ENCODE measurements around the gene CYP2C9.
"Not testable (repeated sequence)": the region's sequence is repeated elsewhere in the genome, so short reads cannot be mapped to it uniquely, and the experiment has no call there.

CYP2C9 gene

GRCh38 chr10:94902080-94902479, 36.4 kb upstream of the CYP2C9 start:
- no peak overlapping the region for H3K4me2 ChIP-seq (ENCODE audit: low read length)
- no peaks in the 10 kb centered on the region for H4K20me1 ChIP-seq (ENCODE audit: insufficient read depth, low read length)
- H3K79me2 ChIP-seq (ENCODE audit: low read length) = no peaks in the 10 kb centered on the region
- no peaks in the 10 kb centered on the region for H3K4me1 ChIP-seq (ENCODE audit: low read length)
- no peak for TF ChIP-seq EZH2phosphoT487 (IDR thresholded peaks at IDR 0.05; ENCODE audit: low read depth)
- no peak for TF ChIP-seq CTCF (IDR thresholded peaks at IDR 0.05; ENCODE audit: low read depth, low read length)
- H3K9ac ChIP-seq (ENCODE audit: low read length) = no peak overlapping the region
- no peak overlapping the region for H3K27ac ChIP-seq (ENCODE audit: low read length)
- H3K4me3 ChIP-seq (ENCODE audit: low read length) = no peak overlapping the region
- no peaks in the 10 kb centered on the region for H3K27me3 ChIP-seq (ENCODE audit: low read depth, low read length)
- no peak overlapping the region for H2AFZ ChIP-seq (ENCODE audit: low read depth, low read length)
- H3K36me3 ChIP-seq (replicated peaks; ENCODE audit: low read depth, low read length) = no peaks in the 10 kb centered on the region
- no peaks in the 10 kb centered on the region for H3K9me3 ChIP-seq (ENCODE audit: insufficient read depth, low read length)

GRCh38 chr10:94902570-94902969, 35.9 kb upstream of the CYP2C9 start:
- Histone ChIP-seq H3K4me3 (ENCODE audit: low read length) (no peak overlapping the region), H2AFZ (ENCODE audit: low read depth, low read length) (no peak overlapping the region), H3K9ac (ENCODE audit: low read length) (no peak overlapping the region), H3K79me2 (ENCODE audit: low read length) (no peaks in the 10 kb centered on the region), H3K36me3 (replicated peaks; ENCODE audit: low read depth, low read length) (no peaks in the 10 kb centered on the region), H3K4me2 (ENCODE audit: low read length) (no peak overlapping the region), H3K27ac (ENCODE audit: low read length) (no peak overlapping the region), H3K27me3 (ENCODE audit: low read depth, low read length) (no peaks in the 10 kb centered on the region), H3K4me1 (ENCODE audit: low read length) (no peaks in the 10 kb centered on the region), H4K20me1 (ENCODE audit: insufficient read depth, low read length) (no peaks in the 10 kb centered on the region), H3K9me3 (ENCODE audit: insufficient read depth, low read length) (no peaks in the 10 kb centered on the region)
- TF ChIP-seq CTCF (IDR thresholded peaks at IDR 0.05; ENCODE audit: low read depth, low read length) (no peak), EZH2phosphoT487 (IDR thresholded peaks at IDR 0.05; ENCODE audit: low read depth) (no peak)

GRCh38 chr10:94904506-94905148, 33.8 kb upstream of the CYP2C9 start:
- H3K36me3 ChIP-seq (replicated peaks; ENCODE audit: low read depth, low read length); H3K27me3 ChIP-seq (ENCODE audit: low read depth, low read length); H3K4me1 ChIP-seq (ENCODE audit: low read length); H3K27ac ChIP-seq (ENCODE audit: low read length); H3K9me3 ChIP-seq (ENCODE audit: insufficient read depth, low read length); H3K9ac ChIP-seq (ENCODE audit: low read length); H4K20me1 ChIP-seq (ENCODE audit: insufficient read depth, low read length); H3K4me3 ChIP-seq (ENCODE audit: low read length); H3K4me2 ChIP-seq (ENCODE audit: low read length); H3K79me2 ChIP-seq (ENCODE audit: low read length); H2AFZ ChIP-seq (ENCODE audit: low read depth, low read length): not testable (repeated sequence)

- Histone ChIP-seq H3K36me3 (replicated peaks; ENCODE audit: low read depth, low read length) (no peaks in the 10 kb centered on the region), H3K9me3 (ENCODE audit: insufficient read depth, low read length) (no peaks in the 10 kb centered on the region), H2AFZ (ENCODE audit: low read depth, low read length) (no peak overlapping the region), H3K27me3 (ENCODE audit: low read depth, low read length) (no peaks in the 10 kb centered on the region), H3K9ac (ENCODE audit: low read length) (no peak overlapping the region), H4K20me1 (ENCODE audit: insufficient read depth, low read length) (no peaks in the 10 kb centered on the region), H3K27ac (ENCODE audit: low read length) (no peak overlapping the region), H3K4me1 (ENCODE audit: low read length) (no peaks in the 10 kb centered on the region), H3K4me3 (ENCODE audit: low read length) (no peak overlapping the region), H3K79me2 (ENCODE audit: low read length) (no peaks in the 10 kb centered on the region), H3K4me2 (ENCODE audit: low read length) (no peak overlapping the region)
- TF ChIP-seq EZH2phosphoT487 (IDR thresholded peaks at IDR 0.05; ENCODE audit: low read depth) (no peak), CTCF (IDR thresholded peaks at IDR 0.05; ENCODE audit: low read depth, low read length) (no peak)
Measured at GRCh38 chr10:94916423-94916822, 22.0 kb upstream of the CYP2C9 start.

Data from OCI-LY3 (cell line).